Progenitor cell of endocrine pancreas (in vitro differentiated cells): ENCODE data around the gene SUMF1. TPM values are rescaled to one million over a fixed set of nuclear protein-coding genes. Genes with fewer than 3 reads are reported as not detected.
A peak's percentile ranks its signal among the peaks of the same experiment; 100 is the strongest.

ENCODE experiments used
- DNase-seq: peaks from one replicate; pipeline ENCODE4 v3.0.0; 2021; ENCODE audit warnings: low spot score; ENCODE audit not compliant: unreplicated experiment
- H3K27ac Mint-ChIP-seq: 2 replicates; pipeline ENCODE4 v1.8.0; 2021; ENCODE audit warnings: mild to moderate bottlenecking, moderate library complexity, mixed read lengths
- H3K27me3 Mint-ChIP-seq: 2 replicates; pipeline ENCODE4 v1.8.0; 2021; ENCODE audit warnings: mixed read lengths
- H3K36me3 Mint-ChIP-seq: 2 replicates; pipeline ENCODE4 v1.8.0; 2022; ENCODE audit warnings: mixed read lengths; ENCODE audit not compliant: insufficient read depth
- H3K4me1 Mint-ChIP-seq: 2 replicates; pipeline ENCODE4 v1.8.0; 2021; ENCODE audit warnings: low read depth, mixed read lengths
- H3K4me3 Mint-ChIP-seq: 2 replicates; pipeline ENCODE4 v1.8.0; 2021; ENCODE audit warnings: low read depth, mild to moderate bottlenecking, moderate library complexity, mixed read lengths
- H3K9me3 Mint-ChIP-seq: 2 replicates; pipeline ENCODE4 v1.8.0; 2021; ENCODE audit warnings: low read depth, mixed read lengths
- total RNA-seq: library from RNA; stranded (reverse); gene quantifications from 2 replicates; pipeline ENCODE4 v1.2.1, GENCODE V29; 2021
- TF ChIP-seq, protein P1 (sequence below): fragments of 200-600 bp; sonication (generic); IDR thresholded peaks from one replicate; pipeline ENCODE4 v1.5.0; 2021; ENCODE audit warnings: antibody characterized with exemption, mild to moderate bottlenecking; ENCODE audit not compliant: unreplicated experiment

Gene SUMF1
- total RNA-seq, 1 donor from 2014 or later, result 25.0 TPM

DNA sequence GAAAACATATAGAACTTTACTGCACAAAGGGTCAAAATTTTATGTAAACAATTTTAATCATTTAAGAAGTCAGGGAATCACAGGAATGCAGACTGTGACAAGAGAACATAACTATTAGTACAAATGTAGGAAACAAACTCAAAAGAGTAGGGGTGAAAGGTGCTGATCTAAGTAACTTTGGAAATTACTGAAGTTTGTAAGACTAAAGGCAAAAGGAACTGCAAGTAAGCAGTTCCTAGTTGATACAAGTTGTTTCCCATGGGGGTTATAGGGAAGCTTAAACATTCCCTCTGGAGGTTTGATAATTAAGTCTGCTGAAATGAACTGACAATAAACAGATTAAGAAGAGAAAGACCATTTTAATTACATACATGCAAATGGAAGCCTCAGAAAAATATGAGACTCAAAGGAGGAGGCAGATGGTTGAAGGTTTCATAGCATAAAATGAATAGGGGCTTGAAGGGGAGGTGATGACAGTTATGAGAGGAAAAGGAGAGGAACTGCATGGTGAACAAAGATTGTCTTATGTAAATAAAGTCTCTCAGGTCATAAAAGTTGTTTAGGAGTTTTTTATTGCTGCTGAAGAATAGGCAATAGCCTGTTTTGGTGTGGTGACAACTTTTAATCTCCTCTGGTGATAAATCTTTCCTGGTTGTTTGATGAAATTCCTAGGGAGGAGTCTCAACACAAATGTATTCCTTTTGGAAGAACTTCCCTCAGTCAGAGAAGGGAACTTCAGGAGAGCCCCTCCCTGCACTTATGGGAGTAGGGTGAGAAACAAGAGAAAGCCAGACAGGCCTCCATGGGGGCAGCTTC is 146.8 kb downstream of the SUMF1 start:
- Mint-ChIP-seq H3K36me3 (peaks cover 24% of the 10 kb centered on the region), H3K9me3 (peaks cover 4% of the 10 kb centered on the region), H3K27ac (no peak overlapping the region), H3K27me3 (no peaks in the 10 kb centered on the region), H3K4me3 (no peak overlapping the region), H3K4me1 (peaks cover 13% of the 10 kb centered on the region)
- TF ChIP-seq, protein P1, sequence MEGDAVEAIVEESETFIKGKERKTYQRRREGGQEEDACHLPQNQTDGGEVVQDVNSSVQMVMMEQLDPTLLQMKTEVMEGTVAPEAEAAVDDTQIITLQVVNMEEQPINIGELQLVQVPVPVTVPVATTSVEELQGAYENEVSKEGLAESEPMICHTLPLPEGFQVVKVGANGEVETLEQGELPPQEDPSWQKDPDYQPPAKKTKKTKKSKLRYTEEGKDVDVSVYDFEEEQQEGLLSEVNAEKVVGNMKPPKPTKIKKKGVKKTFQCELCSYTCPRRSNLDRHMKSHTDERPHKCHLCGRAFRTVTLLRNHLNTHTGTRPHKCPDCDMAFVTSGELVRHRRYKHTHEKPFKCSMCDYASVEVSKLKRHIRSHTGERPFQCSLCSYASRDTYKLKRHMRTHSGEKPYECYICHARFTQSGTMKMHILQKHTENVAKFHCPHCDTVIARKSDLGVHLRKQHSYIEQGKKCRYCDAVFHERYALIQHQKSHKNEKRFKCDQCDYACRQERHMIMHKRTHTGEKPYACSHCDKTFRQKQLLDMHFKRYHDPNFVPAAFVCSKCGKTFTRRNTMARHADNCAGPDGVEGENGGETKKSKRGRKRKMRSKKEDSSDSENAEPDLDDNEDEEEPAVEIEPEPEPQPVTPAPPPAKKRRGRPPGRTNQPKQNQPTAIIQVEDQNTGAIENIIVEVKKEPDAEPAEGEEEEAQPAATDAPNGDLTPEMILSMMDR, result no peak
- DNase-seq, result no peak

DNA sequence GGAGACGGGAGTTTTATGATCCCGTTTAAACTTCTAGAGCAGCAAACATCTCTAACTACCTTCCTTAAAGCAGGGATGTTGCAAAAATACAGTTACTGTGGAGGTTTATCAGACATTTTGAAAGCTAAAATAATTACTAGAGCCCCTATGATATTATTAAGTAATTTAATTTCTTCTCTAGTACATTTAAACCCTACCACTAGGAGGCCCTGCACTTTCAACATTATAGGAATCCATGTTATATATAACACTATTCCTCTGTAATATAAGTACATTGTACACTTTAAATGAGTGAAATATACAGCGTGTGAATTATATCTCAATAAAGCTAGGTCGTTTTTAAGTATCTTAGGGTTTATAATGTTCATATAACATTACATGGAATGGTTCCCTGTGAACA is 152.4 kb downstream of the SUMF1 start:
- no peak overlapping the region for H3K4me3 Mint-ChIP-seq
- H3K27ac Mint-ChIP-seq, result no peak overlapping the region
- DNase-seq, result no peak
- peaks cover 7% of the 10 kb centered on the region for H3K9me3 Mint-ChIP-seq
- H3K4me1 Mint-ChIP-seq, result peaks cover 11% of the 10 kb centered on the region
- TF ChIP-seq, protein P1, result peak; percentile 28
- no peaks in the 10 kb centered on the region for H3K27me3 Mint-ChIP-seq
- H3K36me3 Mint-ChIP-seq, result peaks cover 55% of the 10 kb centered on the region

DNA sequence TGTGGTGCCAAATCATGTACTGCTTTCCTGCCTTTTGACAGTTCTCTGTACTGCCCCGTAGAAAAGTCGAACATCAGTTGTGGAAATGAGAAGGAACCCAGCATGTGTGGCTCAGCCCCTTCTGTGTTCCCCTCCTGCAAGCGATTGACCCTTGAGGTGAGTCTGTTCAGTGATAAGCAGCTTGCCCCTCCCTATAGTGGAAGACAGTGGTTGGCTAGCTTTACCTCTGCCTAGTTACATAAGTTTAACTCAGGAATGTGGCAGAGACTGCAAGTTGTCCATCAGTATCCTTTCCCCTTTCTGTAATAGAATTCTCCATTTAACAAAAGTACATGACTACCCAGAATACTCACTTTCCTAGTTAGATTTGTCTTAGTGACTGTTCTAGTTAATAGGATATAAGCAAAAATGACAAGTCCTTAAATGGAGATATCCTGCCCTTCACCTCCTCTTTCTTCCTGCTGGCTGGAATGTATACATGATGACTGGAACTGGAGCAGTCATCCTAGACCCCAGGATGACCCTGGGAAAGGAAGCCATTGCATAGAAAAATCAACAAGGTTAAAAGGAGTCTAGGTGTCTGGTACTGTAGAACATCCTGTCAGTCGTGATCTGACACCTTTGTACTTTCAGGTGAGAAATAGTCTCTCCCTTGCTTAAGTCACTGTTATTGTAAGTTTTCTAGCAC is 153.3 kb downstream of the SUMF1 start:
- Mint-ChIP-seq H3K9me3 (peaks cover 7% of the 10 kb centered on the region), H3K27ac (no peak overlapping the region), H3K4me1 (peaks cover 19% of the 10 kb centered on the region), H3K27me3 (no peaks in the 10 kb centered on the region), H3K36me3 (peaks cover 55% of the 10 kb centered on the region), H3K4me3 (no peak overlapping the region)
- TF ChIP-seq, protein P1, result no peak
- no peak for DNase-seq

DNA sequence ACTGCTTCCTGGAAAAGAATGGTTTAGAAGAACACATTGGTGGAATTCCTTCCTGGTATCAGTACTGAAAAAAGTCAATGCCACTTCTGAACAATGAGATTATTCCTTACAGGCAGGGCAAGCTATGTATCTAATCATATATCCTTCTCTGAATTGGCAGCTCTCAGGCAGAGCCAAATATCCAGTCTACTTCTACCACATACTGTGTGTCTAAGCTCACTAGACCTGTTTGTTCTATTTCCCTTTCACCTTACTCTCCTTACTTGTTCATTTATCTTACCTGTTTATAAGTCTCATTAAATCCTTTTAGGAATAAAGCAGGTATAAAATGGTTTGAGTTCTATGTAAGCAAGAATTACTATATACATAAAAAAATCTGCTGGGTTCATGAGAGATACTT is 155.6 kb downstream of the SUMF1 start:
- peaks cover 7% of the 10 kb centered on the region for H3K9me3 Mint-ChIP-seq
- H3K4me1 Mint-ChIP-seq, result peaks cover 25% of the 10 kb centered on the region
- TF ChIP-seq, protein P1, result no peak
- no peaks in the 10 kb centered on the region for H3K27me3 Mint-ChIP-seq
- H3K27ac Mint-ChIP-seq, result no peak overlapping the region
- H3K36me3 Mint-ChIP-seq, result peaks cover 57% of the 10 kb centered on the region
- DNase-seq, result no peak
- H3K4me3 Mint-ChIP-seq, result no peak overlapping the region

Other genes with a start within 250 kb of the SUMF1 start
- gene SETMAR, start 163.9 kb downstream of the SUMF1 start, total RNA-seq, result 40.6 and 42.4 TPM in 2 replicates
- 10.8 and 11.2 TPM in 2 replicates for gene ITPR1, start 26.1 kb upstream of the SUMF1 start, total RNA-seq